Lower leg skin (tissue), 3 donors: ENCODE results near the gene BSPRY.

Experiments used
- POLR2A ChIP-seq, 2 donors: fragments of 450-650 bp; IDR thresholded peaks; one replicate each; pipeline ENCODE4 v1.6.1; 2016 to 2017; ENCODE audit warnings: antibody characterized with exemption in 2 of 2, mild to moderate bottlenecking in 1 of 2, moderate library complexity in 1 of 2
- TF ChIP-seq, protein P1 (sequence below), 3 donors: fragments of 450-650 bp; IDR thresholded peaks; one replicate each; pipeline ENCODE4 v1.5.1; 2016; ENCODE audit warnings: antibody characterized with exemption in 3 of 3, mild to moderate bottlenecking in 3 of 3, moderate library complexity in 2 of 3

DNA sequence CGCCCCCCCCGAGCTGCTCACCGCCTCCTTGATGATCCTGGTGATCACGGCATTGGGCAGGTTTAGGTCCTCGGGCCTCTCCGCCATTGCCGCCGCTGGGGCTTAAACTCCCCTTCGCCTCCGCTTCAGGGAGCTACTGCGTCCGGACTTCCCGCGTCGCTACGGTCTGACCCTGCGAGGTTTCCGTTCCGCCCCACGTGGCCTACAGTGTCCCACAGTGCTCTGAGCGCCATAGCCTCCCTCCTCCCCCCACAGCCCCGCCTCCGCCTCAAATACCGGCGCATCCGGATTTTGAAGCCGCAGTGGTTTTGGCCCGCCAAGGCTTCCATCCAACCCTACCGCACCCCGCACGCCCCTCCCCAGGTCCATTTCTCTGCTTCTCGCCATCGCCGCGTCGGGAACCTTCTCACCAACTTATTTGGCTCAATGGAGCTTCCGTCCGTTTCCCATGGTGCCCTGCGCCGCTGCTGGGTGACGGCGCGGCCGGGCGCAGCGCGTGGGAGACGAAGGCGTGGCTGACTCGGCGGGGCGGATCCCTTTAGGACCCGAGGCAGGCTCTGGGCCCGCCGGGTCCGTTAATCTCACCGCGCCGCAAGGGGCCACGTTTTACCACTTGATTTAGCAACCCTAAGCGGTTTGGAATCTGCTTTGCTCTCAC lies 61.0 kb downstream of the BSPRY start, which contains the start of the genes C9orf43 and POLE3:
- TF ChIP-seq POLR2A (IDR thresholded peaks at IDR 0.05), result no peak
- TF ChIP-seq, protein P1, sequence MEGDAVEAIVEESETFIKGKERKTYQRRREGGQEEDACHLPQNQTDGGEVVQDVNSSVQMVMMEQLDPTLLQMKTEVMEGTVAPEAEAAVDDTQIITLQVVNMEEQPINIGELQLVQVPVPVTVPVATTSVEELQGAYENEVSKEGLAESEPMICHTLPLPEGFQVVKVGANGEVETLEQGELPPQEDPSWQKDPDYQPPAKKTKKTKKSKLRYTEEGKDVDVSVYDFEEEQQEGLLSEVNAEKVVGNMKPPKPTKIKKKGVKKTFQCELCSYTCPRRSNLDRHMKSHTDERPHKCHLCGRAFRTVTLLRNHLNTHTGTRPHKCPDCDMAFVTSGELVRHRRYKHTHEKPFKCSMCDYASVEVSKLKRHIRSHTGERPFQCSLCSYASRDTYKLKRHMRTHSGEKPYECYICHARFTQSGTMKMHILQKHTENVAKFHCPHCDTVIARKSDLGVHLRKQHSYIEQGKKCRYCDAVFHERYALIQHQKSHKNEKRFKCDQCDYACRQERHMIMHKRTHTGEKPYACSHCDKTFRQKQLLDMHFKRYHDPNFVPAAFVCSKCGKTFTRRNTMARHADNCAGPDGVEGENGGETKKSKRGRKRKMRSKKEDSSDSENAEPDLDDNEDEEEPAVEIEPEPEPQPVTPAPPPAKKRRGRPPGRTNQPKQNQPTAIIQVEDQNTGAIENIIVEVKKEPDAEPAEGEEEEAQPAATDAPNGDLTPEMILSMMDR (IDR thresholded peaks at IDR 0.05), result no peak
